Measurements from ENCODE around the gene INSYN2B.
A peak's percentile ranks its signal among the peaks of the same experiment; 100 is the strongest.

Gene INSYN2B

DNA sequence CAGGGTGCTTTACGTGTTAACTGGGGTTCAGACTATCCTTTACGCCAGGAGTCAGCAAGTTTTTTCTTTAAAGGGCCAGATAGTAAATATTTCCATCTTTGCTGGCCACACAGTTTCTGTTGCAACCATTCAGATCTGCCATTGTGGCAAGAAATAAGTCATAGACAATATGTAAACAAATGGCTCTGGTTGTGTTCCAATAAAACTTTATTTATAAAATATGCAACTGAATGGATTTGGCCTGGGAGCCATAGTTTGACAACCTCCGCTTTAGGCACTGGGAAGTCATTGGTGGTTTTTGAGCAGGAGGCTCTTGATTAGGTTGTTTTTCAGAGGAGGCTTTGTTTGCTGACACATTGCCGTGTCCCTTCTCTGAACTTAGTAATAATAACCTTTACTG lies 90.7 kb downstream of the INSYN2B start:
- DNase-seq (ENCODE audit: low read depth) = no peak

- DNase-seq (ENCODE audit: low read depth) = no peak
These were observed 93.6 kb downstream of the INSYN2B start for GRCh38 chr5:169886677-169887076.

DNA sequence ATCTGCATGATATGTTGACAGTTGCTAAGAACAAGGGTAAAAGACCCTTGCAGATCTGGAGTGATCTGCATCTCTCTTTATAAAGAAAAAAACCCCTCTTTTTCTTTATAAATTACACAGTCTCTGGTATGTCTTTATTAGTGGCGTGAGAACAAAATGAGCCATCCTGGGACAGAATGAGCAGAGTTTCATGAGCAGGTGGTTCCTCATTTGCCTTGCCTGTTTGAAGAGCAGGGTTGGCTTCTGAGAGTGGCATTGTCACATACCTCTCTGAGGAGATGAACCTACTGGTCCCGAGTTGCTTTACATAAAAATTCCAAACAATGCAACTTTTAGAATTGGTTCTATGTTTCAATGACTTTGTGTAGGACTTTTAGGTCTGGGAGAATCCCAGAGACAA lies 94.3 kb downstream of the INSYN2B start:
- no peak for DNase-seq (ENCODE audit: low read depth)

DNA sequence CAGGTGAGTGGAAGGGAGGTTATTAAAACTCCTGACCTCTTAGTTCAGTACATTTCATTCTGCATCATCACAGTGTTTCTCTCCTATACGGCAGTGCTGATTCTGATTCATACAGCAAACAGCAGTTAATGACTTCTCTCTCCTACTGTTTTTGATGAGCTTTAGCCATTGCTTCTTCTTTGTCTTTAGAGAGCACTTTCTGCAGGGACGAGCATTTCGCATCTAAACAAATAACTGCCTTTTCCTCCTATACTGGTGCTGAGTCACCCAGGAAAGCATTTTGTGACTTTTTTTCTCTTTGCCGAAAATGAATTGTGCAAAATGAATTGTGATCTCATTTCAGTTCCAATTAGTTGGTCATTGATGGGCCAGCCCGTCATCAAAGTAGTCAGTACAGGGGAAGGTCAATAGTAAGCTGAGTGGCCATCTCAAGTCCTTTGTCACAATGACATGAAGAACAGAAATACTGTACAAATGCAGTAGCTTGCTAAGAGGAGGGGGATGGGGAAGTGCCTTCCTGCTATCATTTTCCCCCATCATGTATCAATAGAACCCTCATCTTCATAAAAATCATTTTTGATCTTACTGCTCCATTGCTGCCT lies 98.5 kb downstream of the INSYN2B start:
- DNase-seq (ENCODE audit: low read depth) = no peak

DNA sequence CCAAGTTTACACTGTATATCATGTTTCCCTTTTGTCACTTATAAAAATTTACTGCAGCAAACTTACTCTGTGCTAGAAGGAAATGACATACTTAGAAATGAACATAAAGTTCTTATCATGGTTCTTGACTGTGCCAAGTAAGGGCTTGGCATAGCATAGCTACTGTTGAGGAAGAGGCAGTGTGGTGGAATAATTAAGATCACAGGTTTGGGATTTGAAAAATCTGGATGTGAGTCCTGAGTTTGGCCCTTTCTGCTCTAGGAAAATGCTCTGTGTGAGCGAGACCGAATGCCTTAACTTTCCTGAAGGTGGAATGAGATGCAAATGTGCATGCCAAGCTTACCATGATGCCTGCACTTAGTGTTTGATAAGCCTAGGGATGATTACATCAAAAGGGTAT lies 99.5 kb downstream of the INSYN2B start:
- DNase-seq (ENCODE audit: low read depth) = no peak

DNA sequence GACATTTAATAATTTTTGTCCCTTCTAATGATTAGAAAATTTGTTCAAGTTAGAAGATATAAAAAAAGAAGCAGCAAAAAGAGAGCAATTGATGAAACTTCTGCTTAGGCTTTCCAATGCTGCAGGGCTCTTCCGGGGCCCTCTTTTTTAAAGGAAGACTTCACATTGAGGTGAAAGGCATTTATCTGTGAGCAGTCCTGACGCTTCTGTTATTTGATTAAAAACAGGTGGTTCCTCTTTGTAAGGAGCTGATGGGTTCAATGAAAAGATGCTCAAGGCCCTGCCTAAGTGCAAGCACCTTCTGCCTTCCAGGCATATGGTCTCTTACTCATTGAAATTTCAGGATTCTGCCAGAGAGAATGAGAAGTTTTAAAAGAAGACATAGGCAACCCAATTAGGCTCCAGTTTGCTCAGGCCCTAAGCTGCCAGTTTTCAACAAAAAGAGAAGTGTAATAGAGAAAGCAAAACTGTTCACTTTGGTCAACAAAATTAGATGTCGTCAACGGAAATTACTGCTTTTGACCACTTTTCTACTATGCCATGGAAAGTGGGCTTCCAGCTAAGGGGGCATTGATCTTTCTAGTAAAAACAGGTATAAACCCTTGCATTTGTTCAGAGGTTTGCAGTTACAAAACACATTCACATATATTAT lies 100.2 kb downstream of the INSYN2B start:
- no peak for DNase-seq (ENCODE audit: low read depth)

DNA sequence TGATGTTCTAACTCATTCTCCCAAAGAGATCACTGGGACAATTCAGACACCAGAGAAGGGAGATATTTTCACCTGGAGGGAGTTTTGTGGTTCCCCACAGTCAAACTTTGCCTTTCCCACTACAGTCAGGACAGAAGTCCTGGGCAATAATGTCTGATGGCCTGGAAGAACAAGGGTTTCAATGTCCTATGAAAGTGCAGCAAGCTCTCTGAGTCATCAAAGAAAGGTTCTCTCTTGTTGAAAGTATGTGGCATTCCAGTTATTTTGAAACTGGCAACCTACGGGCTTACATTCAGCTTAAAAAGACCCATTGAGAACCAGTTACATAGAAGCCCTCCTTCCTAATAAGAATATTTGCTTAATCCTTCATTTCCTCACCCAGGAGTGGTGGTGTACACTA lies 103.9 kb downstream of the INSYN2B start:
- DNase-seq (ENCODE audit: low read depth) = no peak

GRCh38 chr5:169875731-169876130 lies 104.6 kb downstream of the INSYN2B start:
- DNase-seq (ENCODE audit: low read depth) = no peak

DNA sequence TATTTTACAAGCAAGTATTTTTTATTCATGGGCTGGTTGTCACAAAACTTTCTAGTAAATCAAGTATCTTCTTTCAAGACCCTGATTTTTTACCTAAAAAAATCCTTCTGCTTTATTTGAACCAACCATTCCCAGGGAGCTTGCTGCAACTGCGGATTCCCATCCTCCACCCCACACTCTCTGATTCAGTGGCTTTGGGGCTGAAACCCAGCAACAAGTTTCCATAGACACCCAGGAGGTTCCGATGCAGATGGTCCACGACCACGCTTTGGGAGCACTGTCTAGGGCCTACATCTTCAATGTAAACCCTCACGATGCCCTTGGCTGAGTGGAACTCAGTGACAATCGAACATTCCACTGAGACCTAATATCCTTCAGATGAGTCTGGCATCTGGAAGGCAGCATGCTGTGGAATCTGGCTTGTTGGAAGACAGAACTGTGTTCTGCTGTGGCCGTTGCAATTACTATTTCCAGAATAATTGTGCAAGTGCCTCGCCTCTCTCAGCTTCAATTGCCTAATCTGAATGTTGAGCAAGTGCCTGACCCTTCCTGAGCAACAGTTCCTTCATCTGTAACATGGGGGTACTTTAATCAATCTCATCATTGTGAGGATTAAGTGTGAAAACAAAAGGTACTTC lies 105.1 kb downstream of the INSYN2B start:
- no peak for DNase-seq (ENCODE audit: low read depth)

GRCh38 chr5:169874621-169875020 lies 105.7 kb downstream of the INSYN2B start:
- DNase-seq (ENCODE audit: low read depth) = no peak

DNA sequence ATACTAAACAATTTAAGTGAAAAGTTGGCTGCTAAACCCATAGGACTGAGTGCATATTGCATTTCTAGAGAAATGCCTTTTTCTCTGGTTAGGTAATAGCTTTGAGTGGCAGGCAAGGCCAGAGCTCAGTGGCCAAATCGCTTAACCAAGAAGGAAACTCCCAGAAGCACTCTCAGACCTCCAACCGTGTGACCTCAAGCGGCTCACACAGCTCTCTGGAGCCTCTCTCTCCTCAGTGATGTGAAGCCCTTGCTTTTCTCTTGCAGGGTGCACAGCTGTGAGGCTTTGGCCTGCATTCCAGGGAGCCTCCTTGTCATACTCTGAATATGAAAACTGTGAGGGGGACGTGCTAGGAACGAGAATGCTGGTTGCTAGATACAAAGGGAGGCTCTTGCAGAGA lies 106.7 kb downstream of the INSYN2B start:
- DNase-seq (ENCODE audit: low read depth) = no peak

DNA sequence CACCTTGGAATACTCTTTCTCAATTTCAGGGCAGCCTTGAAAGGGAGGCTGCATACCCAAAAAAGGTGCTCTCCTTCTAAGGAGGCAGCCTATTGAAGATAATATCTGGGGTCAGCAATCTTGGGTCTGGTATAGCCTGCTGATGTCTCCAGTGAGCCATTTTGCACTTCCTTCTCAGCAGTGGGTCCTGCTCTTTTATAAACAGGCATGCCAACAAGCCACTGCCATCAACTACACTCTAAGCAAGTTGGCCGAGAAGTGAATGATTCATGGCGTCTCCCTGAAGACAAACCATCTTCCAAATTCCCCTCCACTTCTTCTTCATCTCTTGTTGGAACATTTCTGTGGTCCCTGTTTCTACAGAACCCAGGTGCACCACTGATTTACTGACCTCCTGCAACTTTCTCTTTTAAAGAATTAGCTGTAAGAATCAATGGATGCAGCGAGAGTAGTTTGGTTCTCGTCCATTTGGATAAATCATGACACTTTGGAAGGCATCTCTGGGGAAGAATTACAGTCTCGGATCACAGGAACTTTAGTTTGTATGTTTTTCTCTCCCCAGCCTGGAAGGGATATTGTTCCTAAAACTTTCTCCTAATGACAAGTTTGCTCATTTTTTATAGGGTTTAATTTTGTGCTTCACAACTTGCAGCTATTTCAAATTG lies 108.3 kb downstream of the INSYN2B start:
- no peak for DNase-seq (ENCODE audit: low read depth)

DNA sequence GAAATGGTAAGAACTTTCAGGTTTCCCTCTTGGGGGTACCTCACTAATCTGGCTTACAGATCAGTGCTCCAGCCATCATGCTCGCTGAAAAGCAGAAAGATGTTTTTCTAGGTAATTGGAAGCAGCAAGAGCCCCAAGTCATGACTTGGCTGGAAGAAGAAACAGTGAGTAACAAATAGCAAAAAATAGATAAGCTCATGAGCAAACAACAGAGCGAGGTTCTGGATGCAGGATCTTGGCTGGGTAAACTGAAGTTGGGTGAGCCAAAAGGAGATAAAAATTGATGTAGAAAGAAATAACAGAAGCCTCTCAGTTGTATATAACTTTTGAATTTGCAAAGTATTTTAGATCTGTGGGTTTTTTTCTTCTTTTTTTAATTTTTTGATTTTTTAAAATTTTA lies 110.1 kb downstream of the INSYN2B start:
- no peak for DNase-seq (ENCODE audit: low read depth)

- no peak for DNase-seq (ENCODE audit: low read depth)
These were observed 111.2 kb downstream of the INSYN2B start for GRCh38 chr5:169869066-169869465.

DNA sequence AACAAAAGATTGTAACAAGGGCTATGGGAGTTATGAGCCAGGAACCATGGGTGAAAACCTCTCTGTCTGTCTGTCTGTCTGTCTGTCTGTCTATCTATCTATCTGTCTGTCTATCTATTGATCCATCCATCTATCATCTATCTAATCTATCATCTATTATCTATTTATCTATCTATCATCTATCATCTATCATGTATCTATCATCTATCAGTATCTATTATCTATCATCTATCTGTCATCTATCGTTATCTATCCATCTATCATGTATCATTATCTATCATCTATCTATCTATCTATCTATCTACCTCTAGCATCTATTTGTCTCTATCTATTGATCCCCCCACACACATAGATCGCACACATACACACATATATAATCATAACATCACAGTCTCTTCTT lies 112.9 kb downstream of the INSYN2B start:
- DNase-seq (ENCODE audit: low read depth) = no peak

GRCh38 chr5:169864483-169864882 lies 115.8 kb downstream of the INSYN2B start:
- no peak for DNase-seq (ENCODE audit: low read depth)

GRCh38 chr5:169862391-169862811 lies 117.9 kb downstream of the INSYN2B start:
- DNase-seq (ENCODE audit: low read depth) = no peak

- peak; percentile 44 for DNase-seq (ENCODE audit: low read depth)
These were observed 118.4 kb downstream of the INSYN2B start for GRCh38 chr5:169861934-169862333.

GRCh38 chr5:169861433-169861832 lies 118.9 kb downstream of the INSYN2B start:
- DNase-seq (ENCODE audit: low read depth) = no peak

DNA sequence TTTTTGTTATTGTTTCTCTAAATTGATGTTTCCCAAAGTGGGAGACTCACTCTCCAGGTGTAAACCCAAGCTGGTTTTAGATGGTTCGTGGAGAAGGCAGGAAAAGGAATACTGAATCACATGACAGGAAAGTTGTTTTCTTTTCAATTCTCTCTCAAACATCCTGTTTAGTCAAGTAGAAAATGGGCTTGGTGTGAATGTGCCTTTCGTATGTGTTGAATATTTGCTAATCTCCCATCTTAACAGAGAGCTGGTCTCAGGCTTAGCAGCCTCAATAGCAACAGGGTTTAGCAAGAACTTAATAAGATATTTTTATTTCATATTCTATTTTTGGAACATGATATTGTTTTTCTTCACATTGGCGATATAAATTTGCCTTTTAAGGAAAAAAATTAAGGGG lies 119.7 kb downstream of the INSYN2B start:
- no peak for DNase-seq (ENCODE audit: low read depth)

DNA sequence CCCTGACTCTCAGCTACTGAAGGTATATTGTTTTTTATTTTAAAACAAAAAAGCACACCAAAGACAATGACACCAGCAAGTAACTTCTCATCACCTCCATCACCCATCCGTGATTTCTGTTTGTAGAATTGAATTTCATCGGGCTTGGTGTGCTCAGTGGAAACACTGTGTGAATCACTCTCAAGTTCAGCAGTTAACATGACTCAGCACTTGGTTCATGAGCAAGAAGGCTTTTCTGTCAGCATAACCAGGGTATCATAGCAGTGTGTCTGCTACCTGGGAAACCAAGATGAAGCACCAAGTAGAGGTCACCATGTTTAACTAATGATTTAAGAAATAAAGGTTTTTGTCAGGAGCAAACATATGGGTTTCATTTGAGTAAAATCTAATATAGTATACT lies 123.7 kb downstream of the INSYN2B start:
- peak; percentile 55 for DNase-seq (ENCODE audit: low read depth)

GRCh38 chr5:169851321-169851850 lies 128.9 kb downstream of the INSYN2B start:
- no peak for DNase-seq (ENCODE audit: low read depth)

- no peak for DNase-seq (ENCODE audit: low read depth)
These were observed 129.9 kb downstream of the INSYN2B start for GRCh38 chr5:169850409-169850808.
